Stimulated activated CD4-positive, alpha-beta T cell treated with anti-CD3 and anti-CD28 coated beads, Interleukin-4, amount 100 ng/mL, for 4 hours (primary cell): ENCODE results near the gene PIR.

Source experiments
- DNase-seq, 2 experiments: peaks; one replicate each; pipeline ENCODE4 v3.0.0-alpha.2; 2020

The PIR gene

GRCh38 chrX:15475486-15475885 lies 17.6 kb downstream of the PIR start:
- no peak for DNase-seq

DNA sequence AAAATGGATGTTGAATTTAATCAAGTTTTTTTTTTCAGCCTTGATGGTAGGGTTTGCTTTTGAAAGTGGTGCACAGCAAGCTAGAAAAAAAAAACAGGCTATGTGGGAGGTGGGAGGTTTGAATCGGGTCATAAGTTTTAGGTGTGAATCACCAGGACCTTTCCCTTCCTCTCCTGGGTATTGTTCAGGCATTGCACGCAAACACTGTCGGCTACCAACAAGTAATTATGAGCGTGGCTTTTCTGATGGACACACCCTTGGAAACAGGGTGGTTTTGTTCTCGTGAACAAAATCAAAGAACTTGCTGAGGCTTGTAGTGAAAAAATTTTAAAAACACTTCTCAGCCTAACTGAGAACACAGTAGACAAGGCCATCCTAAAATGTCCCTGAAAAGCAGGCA lies 18.1 kb downstream of the PIR start:
- DNase-seq, result no peak

DNA sequence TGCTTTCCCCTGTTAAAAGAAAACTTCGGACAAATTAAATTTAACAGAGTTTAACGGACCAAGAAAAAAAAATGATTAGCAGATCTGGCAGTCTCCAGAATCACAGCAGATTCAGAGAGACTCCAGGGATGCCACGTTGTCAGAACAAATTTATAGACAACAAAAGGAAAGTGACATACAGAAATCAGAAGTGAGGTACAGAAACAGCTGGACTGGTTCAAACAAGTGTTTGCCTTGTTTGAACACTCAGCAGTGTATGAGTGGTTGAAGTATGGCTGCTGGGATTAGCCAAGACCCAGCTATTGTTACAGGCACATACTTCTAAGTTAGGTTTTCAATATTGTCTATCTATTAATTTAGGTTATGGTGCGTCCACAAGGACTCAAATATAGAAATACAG lies 19.1 kb downstream of the PIR start:
- no peak for DNase-seq

- DNase-seq, result no peak
These were observed 20.6 kb downstream of the PIR start for GRCh38 chrX:15472531-15472930.

GRCh38 chrX:15471028-15471427 lies 22.1 kb downstream of the PIR start:
- peak; percentile 32 to 39 for DNase-seq

DNA sequence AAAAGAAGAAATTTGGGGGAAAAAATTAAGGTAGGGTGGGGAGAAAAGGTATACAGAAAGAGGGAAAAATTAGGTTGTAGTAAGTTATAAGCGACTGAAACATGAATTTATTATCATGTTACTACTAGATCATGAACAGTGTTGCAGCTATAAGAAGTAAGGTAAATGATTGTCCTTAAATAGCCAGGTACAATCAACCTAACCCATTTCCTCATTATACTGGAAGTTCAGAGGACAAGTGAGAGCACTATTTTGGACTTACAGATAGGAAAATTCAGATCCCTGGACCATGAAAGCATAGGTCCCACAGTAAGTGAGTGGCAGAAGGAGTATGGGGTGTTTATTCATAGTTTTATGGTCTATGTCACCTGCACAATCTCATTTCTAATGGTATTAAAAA lies 23.5 kb downstream of the PIR start:
- DNase-seq, result no peak

GRCh38 chrX:15468036-15468435 lies 25.1 kb downstream of the PIR start:
- DNase-seq, result no peak

DNA sequence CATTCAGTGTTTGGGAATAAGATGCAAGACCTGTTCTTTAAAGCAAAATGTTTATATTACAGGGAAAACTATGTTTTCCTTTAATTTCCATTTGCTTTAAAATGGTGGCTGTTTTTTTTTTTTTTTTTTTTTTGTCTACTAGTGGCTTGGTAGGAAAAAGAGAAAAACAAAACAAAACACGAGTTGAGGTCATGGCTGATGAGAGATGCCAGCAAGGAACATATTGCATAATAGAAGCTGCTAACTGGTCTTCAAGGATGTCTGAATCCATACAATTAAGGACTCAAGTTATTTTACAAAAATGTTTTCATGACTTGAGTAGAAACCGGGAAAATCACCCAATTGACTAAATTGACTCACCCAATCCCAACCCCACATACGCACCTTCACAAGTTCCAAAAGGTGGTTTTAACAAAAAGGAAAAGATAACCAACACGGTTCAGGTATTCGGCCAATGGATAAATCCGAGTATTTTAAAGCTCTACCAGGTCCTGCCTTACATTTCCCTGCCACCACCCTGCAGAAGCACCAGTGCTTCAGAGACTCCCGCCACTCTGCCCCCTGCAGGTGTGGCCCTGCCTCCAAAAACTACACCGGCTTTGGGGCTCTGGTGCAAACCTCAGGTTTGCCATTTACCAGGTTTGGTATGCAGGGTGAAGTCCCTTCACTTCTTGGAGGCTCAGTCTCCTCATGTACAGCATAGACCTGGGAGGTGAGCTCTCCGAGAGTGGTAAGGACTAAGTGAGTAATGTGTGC lies 27.1 kb downstream of the PIR start:
- no peak for DNase-seq

- DNase-seq, result no peak
These were observed 27.8 kb downstream of the PIR start for GRCh38 chrX:15465347-15465746.

DNA sequence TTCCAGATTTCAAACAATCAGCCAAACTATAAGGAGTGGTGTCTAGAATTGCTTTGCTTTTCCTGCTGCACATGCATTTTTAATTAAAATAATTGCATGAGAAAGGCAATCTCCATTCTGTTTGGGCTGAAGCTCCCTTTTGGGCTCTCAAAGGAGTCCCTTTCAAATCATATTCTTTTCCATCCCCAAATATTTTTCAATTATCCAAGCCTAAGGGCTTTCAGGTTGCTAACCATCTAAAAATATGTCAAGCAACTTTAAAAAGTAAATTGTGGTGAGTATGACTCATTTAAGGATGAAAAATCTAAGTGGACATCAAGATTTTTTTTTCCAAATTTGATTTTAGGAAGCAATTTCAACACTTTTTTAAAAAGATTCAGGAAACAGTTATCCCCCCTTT lies 28.4 kb downstream of the PIR start:
- no peak for DNase-seq

DNA sequence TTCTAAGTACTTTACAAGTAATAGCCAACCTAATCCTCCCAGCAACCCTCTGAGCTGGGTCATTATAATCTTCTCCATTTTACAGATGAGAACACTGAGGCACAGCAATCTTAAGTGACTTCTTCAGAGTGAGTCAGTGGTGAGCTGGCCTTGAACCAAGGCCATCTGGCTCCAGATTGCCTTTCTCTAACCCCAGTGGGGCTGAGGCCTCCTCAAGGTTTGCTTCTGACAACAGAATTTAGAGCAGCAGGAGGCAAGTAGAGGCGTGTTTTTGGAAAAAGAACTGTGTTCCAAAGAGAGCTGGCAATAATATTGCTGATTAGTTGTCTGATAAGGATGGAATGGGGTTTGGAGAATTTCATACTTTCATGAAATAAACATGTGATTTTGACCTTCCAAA lies 41.2 kb downstream of the PIR start:
- DNase-seq, result no peak

- DNase-seq, result no peak
These were observed 45.0 kb downstream of the PIR start for GRCh38 chrX:15448010-15448639.

DNA sequence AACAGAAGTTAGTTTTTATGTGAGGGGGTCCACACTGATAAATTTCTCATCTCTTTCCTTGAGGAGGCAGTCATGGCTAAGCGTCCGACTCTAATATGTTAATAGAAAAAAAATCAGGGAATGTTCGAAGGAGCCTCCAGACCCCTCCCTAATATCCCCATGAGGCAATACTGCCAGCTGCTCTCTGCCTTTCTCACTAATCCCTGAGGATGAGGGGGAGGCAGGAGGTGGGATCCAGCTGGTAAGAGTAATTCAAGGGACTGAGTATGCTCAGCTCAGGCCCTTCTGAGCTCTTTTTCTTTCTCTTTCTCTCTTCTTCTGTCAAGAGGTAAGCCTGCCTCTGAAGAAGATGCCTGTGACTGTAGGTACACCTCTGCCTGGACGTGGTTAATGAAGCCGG lies 51.7 kb downstream of the PIR start:
- no peak for DNase-seq

DNA sequence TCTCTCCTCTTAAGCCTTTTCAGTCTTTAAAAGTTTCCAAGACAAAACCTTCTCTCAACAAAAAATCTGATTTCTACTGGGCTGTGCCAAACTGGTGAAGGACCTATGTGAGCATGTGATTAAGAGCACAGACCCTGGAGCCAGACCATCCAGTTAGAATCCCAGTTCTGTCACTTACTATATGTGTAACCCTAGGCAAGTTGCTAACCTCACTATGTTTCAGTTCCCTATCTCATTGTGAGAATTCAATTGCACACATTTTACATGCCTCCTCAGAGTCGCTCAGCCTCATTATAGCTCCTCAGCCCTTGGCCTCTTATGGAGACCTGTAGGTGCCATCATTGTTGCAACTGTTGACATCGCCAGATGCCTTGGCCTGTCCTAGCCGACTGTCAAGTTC lies 54.8 kb downstream of the PIR start:
- no peak for DNase-seq

DNA sequence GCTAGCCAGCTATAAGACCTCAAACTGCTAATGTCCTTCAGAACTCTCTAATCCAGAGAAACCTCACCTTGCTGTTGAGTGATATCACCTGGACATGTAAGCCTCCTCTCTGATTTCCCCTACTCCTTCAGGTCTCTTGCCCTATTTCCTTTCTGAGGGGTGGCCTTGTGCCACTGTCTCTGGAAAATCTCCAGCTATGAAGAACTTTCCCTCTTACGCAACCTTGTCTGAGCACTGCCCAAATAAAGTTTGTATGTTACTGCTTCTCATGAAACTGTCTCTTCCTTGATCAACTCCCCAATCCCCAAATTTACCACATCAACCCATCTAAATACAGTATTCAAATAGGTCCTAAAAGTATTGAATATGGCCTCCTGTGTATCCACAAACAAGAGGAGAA lies 55.4 kb downstream of the PIR start:
- no peak for DNase-seq

- no peak for DNase-seq
These were observed 57.1 kb downstream of the PIR start for GRCh38 chrX:15435836-15436619.

DNA sequence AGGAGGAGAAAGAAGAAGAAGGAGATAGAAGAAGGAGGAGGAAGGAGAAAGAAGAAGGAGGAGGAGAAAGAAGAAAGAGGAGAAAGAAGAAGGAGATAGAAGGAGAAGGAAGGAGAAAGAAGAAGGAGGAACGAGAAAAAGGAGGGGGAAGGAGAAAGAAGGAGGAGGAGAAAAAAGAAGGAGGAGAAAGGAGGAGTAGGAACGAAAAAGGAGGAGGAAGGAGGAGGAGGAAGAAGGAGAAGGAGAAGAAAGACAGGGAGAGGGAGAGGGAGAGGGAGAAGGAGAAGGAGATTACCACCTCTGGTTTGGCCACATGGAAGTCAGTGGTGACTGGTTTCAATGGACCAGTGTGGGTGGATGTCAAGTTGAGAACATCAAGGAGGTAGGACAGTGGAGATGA lies 58.9 kb downstream of the PIR start:
- DNase-seq, result no peak

- DNase-seq, result no peak
These were observed 62.5 kb downstream of the PIR start for GRCh38 chrX:15430584-15430983.

DNA sequence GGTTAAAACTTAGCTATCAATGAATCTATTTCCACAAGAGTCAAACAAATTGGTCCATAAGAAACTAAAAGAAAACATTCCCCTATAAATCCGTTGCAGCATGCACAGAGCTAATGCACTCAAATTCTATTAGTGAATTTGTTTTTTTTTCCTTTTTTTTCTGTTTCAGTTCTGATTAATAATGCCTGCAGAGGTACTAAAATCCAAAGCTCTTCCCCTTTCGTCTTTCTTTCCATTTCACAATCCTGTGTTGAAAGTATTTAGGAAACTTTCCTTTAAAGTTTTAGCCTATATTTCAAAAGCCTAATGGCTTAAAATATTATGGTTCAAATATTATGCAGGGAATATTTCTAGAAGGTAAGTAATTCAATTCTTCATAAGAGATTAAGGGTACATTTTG lies 63.1 kb downstream of the PIR start:
- no peak for DNase-seq

- DNase-seq, result no peak
These were observed 68.1 kb downstream of the PIR start for GRCh38 chrX:15425024-15425423.

GRCh38 chrX:15418707-15419181 lies 74.4 kb downstream of the PIR start:
- no peak for DNase-seq

DNA sequence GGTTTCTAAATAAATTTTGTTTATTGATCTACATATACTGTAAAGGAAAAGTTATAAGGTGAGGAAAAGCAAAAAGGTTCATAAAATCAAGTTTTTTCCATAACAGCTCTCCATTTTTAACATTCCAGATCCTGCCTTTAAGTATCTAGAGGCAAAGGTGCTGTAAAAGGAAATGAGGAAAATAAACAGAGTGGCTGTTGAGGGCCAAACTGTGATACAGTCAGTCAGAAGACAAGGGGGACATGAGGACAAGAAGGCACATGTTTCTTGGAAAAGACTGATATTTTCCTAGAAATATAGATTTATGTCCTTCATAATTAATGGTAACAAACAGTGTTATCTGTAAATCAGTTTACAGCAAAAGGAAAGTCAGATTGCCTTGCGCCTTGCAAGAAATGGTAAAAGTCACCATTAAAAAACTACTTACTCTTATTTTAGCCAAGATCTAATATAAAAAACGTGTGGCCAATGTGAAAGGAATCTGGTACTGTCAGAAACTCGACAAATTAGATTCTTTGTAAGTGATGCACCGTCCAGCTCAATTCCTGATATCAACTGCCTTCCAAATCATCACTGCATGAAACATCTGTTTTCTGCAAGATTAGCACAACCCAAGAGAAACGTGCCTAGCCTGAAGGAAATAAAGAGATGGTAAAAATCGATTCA lies 75.0 kb downstream of the PIR start:
- no peak for DNase-seq
